Prostate gland (tissue), 2 donors: ENCODE data around the gene CNTNAP2.

Experiments used
- CTCF ChIP-seq, 4 experiments: fragments of 200-600 bp in 2 of 4; fragments of 450-650 bp in 2 of 4; sonication (generic) in 2 of 4; IDR thresholded peaks; 1 replicate in 3 of 4; 2 replicates in 1 of 4; pipeline ENCODE4 v1.5.1; 2016 to 2019; ENCODE audit warnings: antibody characterized with exemption in 4 of 4, mild to moderate bottlenecking in 2 of 4, moderate library complexity in 2 of 4
- POLR2A ChIP-seq: fragments of 450-650 bp; IDR thresholded peaks from one replicate; pipeline ENCODE4 v1.6.1; 2016; ENCODE audit warnings: antibody characterized with exemption, mild to moderate bottlenecking
- POLR2AphosphoS5 ChIP-seq: sonication (generic); formaldehyde crosslinking; IDR thresholded peaks from one replicate; pipeline ENCODE4 v1.6.1; 2017; ENCODE audit warnings: antibody characterized with exemption

GRCh38 chr7:148031019-148031418, 1914.4 kb downstream of the CNTNAP2 start:
- no peak for TF ChIP-seq CTCF (IDR thresholded peaks at IDR 0.05)
- TF ChIP-seq POLR2AphosphoS5, result no peak
- TF ChIP-seq POLR2A, result no peak
